IPS-15b (cell line): Measurements from ENCODE around the gene EIF2D.

Experiments used
- H3K27me3 ChIP-seq: one replicate; pipeline ENCODE4 v1.6.1; 2013; ENCODE audit warnings: low read length; ENCODE audit not compliant: control insufficient read depth, insufficient read depth
- H3K36me3 ChIP-seq: one replicate; pipeline ENCODE4 v1.6.1; 2013; ENCODE audit warnings: low read length; ENCODE audit not compliant: control insufficient read depth, insufficient read depth
- H3K4me1 ChIP-seq: one replicate; pipeline ENCODE4 v1.6.1; 2013; ENCODE audit warnings: mild to moderate bottlenecking, low read length; ENCODE audit not compliant: control insufficient read depth, insufficient read depth
- H3K4me3 ChIP-seq: one replicate; pipeline ENCODE4 v1.5.1; 2013; ENCODE audit warnings: low read depth, low read length
- H3K9ac ChIP-seq: one replicate; pipeline ENCODE4 v1.6.1; 2013; ENCODE audit warnings: low read depth, mild to moderate bottlenecking, low read length
- H3K9me3 ChIP-seq: one replicate; pipeline ENCODE4 v1.6.1; 2013; ENCODE audit warnings: mild to moderate bottlenecking, low read length; ENCODE audit not compliant: control insufficient read depth, insufficient read depth

The EIF2D gene, protein sequence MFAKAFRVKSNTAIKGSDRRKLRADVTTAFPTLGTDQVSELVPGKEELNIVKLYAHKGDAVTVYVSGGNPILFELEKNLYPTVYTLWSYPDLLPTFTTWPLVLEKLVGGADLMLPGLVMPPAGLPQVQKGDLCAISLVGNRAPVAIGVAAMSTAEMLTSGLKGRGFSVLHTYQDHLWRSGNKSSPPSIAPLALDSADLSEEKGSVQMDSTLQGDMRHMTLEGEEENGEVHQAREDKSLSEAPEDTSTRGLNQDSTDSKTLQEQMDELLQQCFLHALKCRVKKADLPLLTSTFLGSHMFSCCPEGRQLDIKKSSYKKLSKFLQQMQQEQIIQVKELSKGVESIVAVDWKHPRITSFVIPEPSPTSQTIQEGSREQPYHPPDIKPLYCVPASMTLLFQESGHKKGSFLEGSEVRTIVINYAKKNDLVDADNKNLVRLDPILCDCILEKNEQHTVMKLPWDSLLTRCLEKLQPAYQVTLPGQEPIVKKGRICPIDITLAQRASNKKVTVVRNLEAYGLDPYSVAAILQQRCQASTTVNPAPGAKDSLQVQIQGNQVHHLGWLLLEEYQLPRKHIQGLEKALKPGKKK

DNA sequence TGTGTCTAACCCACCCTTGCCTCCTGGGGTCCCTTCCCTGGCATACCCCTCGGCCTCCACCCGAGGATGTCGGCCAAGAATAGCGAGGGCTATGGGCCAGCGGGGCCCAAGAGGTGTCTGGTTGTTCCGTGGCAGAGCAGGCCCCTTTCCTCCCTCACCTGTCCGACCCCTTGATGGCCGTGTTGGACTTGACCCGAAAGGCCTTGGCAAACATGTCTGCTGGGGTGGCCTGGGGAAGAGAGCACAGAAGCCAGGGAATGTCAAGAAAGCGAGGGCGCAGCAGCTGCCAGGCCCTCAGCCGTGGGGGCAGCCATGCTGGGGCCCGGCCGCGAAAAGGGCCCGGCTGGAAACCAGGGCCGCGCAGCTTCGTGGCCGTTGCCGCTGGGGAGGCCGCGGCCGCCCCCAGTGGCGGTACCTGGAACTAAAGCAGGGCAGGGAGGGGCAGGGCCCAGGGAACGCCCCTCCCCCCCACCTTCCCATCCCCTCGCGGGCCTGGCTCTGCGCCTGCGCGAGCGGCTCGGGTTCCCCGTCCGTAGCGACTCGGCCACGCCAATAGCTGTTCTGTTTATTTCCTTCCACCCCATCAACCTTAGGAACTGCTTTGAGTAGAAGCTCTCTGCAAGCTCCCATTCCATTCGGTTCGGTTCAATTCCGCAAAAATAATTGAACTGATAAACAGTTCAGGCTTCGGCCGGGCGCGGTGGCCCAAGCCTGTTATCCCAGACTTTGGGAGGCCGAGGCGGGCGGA, at the start of gene EIF2D:
EIF2D (minus strand) TSS at position 337 of the 748 bp plus-strand sequence; CDS start at position 214, 123 bp downstream.
- Histone ChIP-seq H3K4me1 (peaks cover 4% of the 10 kb centered on the region), H3K36me3 (no peaks in the 10 kb centered on the region), H3K9ac (peak within 1 kb of the TSS; percentile 99), H3K4me3 (peak within 1 kb of the TSS; percentile 98), H3K9me3 (no peaks in the 10 kb centered on the region), H3K27me3 (no peaks in the 10 kb centered on the region)

DNA sequence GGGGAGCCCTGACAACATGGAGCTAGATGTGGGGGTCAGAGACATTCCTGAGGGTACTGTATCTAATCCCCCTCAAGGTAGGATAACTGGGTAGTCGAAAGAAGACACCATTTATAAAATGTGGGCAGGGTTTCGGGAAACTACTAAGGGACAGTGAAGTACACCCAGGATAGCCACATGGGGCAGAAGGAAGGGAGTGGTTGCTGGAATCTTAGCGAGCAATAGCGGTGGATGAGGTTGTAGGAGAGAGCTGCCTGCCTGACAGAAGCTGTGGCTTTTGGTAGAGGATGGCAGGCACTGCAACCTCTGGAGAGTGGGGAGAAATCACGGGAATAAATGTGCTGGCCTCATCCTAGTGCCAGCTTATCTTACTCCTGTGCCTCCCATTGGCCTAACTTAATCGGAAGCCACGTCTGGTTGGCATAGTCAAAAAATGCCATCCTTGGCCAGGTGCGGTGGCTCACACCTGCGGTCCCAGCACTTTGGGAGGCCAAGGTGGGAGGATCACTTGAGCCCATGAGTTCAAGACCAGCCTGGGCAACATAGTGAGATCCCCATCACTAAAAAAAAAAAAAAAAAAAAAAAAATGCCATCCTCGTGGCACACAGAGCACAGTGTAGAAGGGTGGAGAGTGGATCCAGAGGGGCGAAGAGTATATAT, 49.0 kb upstream of the EIF2D start:
- H3K9ac ChIP-seq = no peak overlapping the region
- H3K4me1 ChIP-seq = peaks cover 9% of the 10 kb centered on the region
- H3K36me3 ChIP-seq = no peaks in the 10 kb centered on the region
- H3K4me3 ChIP-seq = no peak overlapping the region
- peaks cover 65% of the 10 kb centered on the region for H3K27me3 ChIP-seq
- no peaks in the 10 kb centered on the region for H3K9me3 ChIP-seq

DNA sequence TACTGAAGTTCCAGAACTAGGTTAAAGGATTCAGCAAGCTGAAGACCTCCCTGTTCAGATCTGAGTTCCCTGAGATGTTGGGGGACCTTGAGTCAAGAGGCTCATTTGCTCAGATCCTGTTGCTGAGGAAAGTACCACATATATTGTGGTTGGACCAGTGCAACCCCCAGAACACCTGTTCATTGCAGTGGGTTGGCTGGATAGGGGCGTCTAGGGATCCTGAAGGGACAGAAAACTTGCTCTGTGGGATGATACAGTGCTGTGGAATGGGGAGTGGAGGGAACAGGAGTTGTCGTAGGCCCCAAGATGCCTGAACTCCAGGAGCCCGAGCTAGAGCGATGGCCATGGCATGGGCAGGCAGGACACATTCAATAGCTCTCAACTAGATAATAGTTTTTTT, 47.9 kb upstream of the EIF2D start:
- Histone ChIP-seq H3K4me1 (peaks cover 9% of the 10 kb centered on the region), H3K4me3 (no peak overlapping the region)

DNA sequence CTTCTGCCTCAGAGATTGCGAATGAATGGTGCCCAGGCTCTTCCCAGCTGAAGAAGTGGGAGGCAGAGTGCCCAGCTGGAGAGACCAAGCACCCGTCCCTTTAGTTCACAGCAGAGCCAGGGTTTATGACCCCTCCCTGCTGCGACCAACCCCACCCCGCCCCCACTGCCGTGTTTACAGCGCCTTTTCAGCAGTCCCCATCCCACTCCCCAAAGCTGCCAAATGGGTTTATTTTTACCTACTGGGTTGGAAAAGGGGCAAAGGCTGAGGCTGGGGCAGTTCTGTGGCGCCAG, 46.7 kb upstream of the EIF2D start:
- H3K4me3 ChIP-seq = peak overlapping the region; percentile 36
- peaks cover 9% of the 10 kb centered on the region for H3K4me1 ChIP-seq
- H3K9me3 ChIP-seq = no peaks in the 10 kb centered on the region
- H3K27me3 ChIP-seq = peaks cover 61% of the 10 kb centered on the region
- no peaks in the 10 kb centered on the region for H3K36me3 ChIP-seq
- no peak overlapping the region for H3K9ac ChIP-seq

More for the DNA sequence above, 47.9 kb upstream of the EIF2D start:
- Histone ChIP-seq H3K9ac (no peak overlapping the region), H3K9me3 (no peaks in the 10 kb centered on the region), H3K36me3 (no peaks in the 10 kb centered on the region), H3K27me3 (peaks cover 63% of the 10 kb centered on the region)

DNA sequence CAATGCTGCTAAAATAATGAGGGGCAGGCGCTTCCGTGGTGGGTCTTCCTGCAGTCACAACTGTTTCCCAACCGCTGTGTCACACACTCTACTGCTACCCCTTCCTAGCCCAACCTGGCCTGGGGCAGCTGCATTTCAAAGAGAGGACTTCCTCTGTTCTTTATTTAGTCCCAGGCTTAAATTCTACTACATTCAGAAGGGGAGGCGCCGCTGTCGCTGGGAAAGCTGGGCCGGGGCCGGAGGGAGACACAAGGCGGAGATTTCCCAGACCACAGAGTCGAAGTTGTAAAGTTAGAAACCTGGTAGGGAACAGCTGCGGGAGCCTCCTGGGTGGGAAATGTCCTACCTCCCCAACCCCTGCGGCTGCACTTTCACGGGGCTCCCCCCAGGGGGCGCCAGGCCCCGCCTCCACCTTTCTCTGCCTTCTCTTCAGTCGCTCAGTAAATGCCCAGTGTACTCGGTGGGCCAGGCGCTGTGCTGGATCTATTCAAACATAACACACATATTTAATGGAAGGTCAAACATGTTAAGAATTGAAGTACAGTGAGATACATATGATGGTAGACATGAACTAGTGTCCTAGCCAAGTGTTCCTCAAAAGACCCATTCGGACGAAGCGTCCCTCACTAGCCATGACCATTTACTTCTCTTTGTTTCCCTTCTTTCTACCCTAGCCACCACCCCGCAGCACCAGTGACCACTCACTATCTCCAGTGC, 46.2 kb upstream of the EIF2D start:
- Histone ChIP-seq H3K4me1 (peaks cover 7% of the 10 kb centered on the region), H3K9me3 (no peaks in the 10 kb centered on the region), H3K9ac (peak overlapping the region; percentile 13), H3K27me3 (peaks cover 56% of the 10 kb centered on the region), H3K36me3 (no peaks in the 10 kb centered on the region), H3K4me3 (peak overlapping the region; percentile 36)

DNA sequence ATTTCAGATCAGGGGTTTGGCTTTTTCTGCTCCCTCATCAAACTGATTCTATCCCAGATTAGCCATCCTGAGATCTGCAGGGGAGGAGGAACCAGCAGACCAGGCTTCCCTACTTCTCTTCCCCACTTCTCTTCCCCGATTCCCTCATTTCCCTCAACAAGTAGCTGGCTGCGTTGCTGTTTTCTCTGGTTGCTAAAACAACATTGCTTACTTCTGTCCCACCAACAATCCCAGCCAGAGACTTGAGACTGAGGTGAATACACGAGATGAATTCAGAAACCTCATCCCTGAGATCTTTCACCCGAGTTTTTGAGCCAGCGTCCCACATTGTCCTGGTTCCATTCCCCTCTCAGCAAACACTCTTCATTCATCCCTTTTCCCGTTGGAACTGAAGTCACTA, 45.5 kb upstream of the EIF2D start:
- Histone ChIP-seq H3K9ac (no peak overlapping the region), H3K4me3 (peak overlapping the region; percentile 36)

DNA sequence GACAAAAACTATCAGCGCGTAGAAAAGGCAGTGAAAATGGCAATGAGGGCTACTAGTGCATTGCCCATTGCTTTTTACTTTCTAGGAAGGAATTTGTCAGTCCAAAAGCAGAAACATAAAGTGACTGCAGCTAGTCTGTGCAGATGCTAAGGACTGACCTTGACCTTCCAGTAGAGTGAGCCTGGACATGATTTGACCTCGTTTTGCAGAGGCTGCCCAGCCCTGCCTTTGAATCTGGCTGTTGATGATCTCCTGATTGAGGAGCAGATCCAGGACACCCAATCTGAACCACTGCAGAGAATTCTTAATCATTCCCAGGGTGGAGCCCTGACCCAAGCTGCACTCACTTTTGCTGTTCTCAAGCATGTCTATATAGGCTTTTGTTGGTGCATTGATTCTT, 44.7 kb upstream of the EIF2D start:
- Histone ChIP-seq H3K27me3 (peaks cover 41% of the 10 kb centered on the region), H3K4me1 (peaks cover 7% of the 10 kb centered on the region), H3K9ac (no peak overlapping the region), H3K9me3 (no peaks in the 10 kb centered on the region), H3K4me3 (peak overlapping the region; percentile 5), H3K36me3 (no peaks in the 10 kb centered on the region)

More for the DNA sequence above, 45.5 kb upstream of the EIF2D start:
- H3K36me3 ChIP-seq = no peaks in the 10 kb centered on the region
- H3K27me3 ChIP-seq = peaks cover 50% of the 10 kb centered on the region
- H3K9me3 ChIP-seq = no peaks in the 10 kb centered on the region
- peaks cover 7% of the 10 kb centered on the region for H3K4me1 ChIP-seq

DNA sequence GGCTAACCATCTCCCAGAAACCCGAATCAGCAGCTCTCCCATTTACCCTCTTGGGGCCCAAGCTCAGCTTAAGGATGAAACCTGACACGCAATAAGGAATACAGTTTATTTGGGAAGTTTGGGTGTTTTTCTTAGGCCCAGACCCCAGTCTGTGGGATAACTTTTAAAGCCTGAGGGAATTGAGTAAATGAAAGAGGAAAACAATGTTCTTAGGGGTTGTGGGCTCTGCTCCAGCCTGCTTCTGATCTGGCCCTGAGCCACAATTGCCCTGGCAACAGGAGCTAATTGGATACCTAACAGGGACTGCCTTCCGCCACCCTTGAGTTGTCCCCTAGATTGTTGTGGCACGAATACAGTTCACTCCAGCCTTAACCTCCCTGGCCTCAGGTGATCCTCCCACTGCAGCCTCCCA, 43.2 kb upstream of the EIF2D start:
- H3K9me3 ChIP-seq = no peaks in the 10 kb centered on the region
- no peak overlapping the region for H3K9ac ChIP-seq
- H3K36me3 ChIP-seq = no peaks in the 10 kb centered on the region
- no peak overlapping the region for H3K4me3 ChIP-seq
- H3K4me1 ChIP-seq = peaks cover 7% of the 10 kb centered on the region
- H3K27me3 ChIP-seq = peaks cover 37% of the 10 kb centered on the region

DNA sequence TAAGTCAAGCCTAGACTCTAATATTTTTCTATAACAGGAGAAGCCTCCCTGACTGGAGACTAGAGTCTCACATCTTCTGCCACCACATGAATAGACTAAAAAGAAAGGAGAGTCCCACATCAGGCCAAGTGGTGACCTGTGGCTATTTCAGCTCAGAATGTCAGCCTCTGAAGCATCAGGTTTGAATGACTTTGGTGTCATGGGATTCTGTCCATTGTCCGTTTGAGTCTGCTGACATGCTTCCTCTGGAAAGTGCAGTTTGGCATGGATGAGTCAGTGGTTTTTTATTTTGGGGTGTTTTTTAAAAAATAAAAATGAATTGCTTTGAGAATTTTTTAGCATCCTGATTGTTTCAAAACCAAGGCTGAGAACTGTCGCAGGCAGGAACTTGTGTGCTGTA, 42.6 kb upstream of the EIF2D start:
- Histone ChIP-seq H3K9me3 (no peaks in the 10 kb centered on the region), H3K9ac (no peak overlapping the region)

DNA sequence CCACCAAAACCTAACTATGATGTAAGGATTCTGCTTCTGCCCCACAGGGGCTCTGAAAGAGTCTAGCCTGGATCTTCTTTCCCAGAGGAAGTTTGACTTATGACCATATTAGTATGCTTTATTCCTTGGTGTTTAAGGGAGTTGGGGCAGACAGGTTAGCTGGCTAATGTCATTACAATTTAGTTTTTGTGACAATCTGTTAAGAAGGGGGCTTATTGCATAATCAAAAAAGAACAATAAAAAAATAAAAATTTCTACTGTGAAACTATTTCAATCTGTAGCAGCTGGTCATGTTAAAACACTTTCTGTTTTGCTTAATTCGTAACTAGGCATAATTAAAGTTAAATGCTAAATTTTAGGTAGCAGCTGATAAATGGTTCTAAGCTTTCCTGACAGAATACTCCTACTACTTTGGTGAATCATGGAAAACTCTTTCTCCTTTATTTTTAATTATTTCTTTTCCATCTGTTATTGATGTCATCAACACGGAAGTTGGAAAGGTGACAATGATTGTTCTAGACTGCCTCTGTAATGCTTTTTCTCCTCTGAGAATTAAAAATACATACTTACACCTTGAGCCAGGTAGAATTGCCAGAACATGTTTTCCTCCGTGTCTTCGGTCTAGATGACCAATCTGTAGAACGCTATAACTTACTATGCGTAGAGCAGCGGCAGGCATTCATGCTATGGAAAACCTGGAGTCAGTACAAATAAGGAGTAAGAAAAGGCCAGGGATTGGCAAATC, 41.6 kb upstream of the EIF2D start:
- Histone ChIP-seq H3K36me3 (no peaks in the 10 kb centered on the region), H3K4me3 (no peak overlapping the region), H3K9ac (no peak overlapping the region), H3K27me3 (peaks cover 23% of the 10 kb centered on the region), H3K9me3 (no peaks in the 10 kb centered on the region), H3K4me1 (peaks cover 7% of the 10 kb centered on the region)

More for the DNA sequence above, 42.6 kb upstream of the EIF2D start:
- Histone ChIP-seq H3K4me3 (no peak overlapping the region), H3K36me3 (no peaks in the 10 kb centered on the region), H3K4me1 (peaks cover 7% of the 10 kb centered on the region), H3K27me3 (peaks cover 31% of the 10 kb centered on the region)
